Activated CD8-positive, alpha-beta T cell treated with anti-CD3 and anti-CD28 coated beads, Interleukin-2, amount 10 ng/mL, durations not matched to agents 7 days and 5 days (primary cell): ENCODE results near the gene FANCL. TPM values are rescaled to one million over a fixed set of nuclear protein-coding genes. Genes with fewer than 3 reads are reported as not detected.
"Not testable (repeated sequence)": the region's sequence is repeated elsewhere in the genome, so short reads cannot be mapped to it uniquely, and the experiment has no call there.

Experiments used
- ATAC-seq: fragments of 150-1000 bp; cut with Tn5 transposase; one replicate; pipeline ENCODE4 v1.10.0; 2021; ENCODE audit warnings: moderate library complexity
- CTCF ChIA-PET: fragments of 350-600 bp; sonication (Branson Sonifier 250); formaldehyde crosslinking; loops from one replicate; lab custom pipeline; 2021; ENCODE audit warnings: antibody characterized with exemption; lab: Charles Lee
- POLR2A ChIA-PET: fragments of 350-600 bp; sonication (Branson Sonifier 250); formaldehyde crosslinking; loops from one replicate; lab custom pipeline; 2021; ENCODE audit warnings: antibody characterized with exemption; lab: Charles Lee
- DNase-seq: peaks from one replicate; pipeline ENCODE4 v3.0.0-alpha.2; 2020
- H3K27ac Mint-ChIP-seq: one replicate; pipeline ENCODE4 v1.8.0; 2021; ENCODE audit warnings: mild to moderate bottlenecking, mixed read lengths
- H3K27me3 Mint-ChIP-seq: one replicate; pipeline ENCODE4 v1.8.0; 2021; ENCODE audit warnings: low read depth, mixed read lengths
- H3K36me3 Mint-ChIP-seq: one replicate; pipeline ENCODE4 v1.8.0; 2021; ENCODE audit warnings: low read depth, mixed read lengths
- H3K4me1 Mint-ChIP-seq: one replicate; pipeline ENCODE4 v1.8.0; 2021; ENCODE audit warnings: low read depth, mixed read lengths
- H3K4me3 Mint-ChIP-seq: one replicate; pipeline ENCODE4 v1.8.0; 2021; ENCODE audit warnings: mild to moderate bottlenecking, mixed read lengths
- H3K9me3 Mint-ChIP-seq: one replicate; pipeline ENCODE4 v1.8.0; 2022; ENCODE audit warnings: mixed read lengths; ENCODE audit not compliant: insufficient read depth
- total RNA-seq, 2 experiments: library from RNA; stranded (reverse); gene quantifications; one replicate each; pipeline ENCODE4 v1.2.3, GENCODE V29; 2021

FANCL gene
- total RNA-seq, 2 experiments from 2014 or later: 16.6 to 19.2 TPM

DNA sequence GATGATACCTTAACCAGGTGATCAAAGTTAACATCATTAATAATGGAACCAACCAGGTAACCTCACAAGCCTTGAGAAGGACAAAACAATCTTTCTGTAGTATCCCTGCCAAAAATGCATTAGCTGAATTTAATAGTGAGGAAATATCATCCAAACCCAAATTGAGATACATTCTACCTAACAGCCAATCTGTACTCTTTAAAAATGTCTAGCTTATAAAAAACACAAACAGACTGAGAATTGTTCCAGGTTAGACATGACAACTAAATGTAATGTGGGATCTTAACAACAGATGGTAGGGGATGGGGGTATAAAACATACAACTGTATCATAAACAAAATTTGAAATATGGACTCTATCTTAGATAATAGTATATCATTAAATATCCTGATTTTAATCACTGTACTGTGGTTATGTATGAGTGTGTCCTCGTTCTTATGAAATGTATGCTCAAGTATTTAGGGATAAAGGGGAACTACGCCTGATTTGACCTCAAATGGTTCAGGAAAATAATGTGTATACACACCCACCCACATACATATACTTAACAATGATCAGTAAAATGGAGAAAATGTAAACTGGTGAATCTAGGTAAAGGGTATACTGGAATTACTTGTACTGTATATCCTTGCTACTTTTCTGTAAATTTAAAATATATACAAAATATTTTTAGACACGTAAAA is 1.7 kb downstream of the FANCL start:
- Mint-ChIP-seq H3K36me3 (no peaks in the 10 kb centered on the region), H3K27ac (no peak overlapping the region), H3K4me1 (peaks cover 37% of the 10 kb centered on the region)

DNA sequence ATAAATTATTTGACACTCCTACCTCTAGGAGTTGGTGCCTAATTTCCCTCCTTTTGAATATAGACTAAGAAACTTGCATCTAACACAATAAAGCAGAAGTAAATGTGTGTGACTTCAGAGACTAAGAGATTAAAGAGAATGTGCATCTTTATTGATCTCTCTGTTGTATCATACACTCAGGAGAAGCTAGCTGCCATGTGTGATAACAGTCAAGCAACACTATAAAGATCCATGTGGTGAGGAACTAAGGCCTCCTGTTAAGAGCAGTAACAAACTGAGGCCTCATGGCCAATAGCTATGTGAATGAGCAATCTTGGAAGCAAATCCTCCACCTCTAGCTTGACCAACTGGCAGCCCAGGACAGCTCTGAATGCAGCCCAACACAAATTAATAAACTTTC is 3.4 kb downstream of the FANCL start:
- Mint-ChIP-seq H3K27me3 (no peaks in the 10 kb centered on the region), H3K36me3 (no peaks in the 10 kb centered on the region), H3K4me1 (peaks cover 37% of the 10 kb centered on the region), H3K27ac (no peak overlapping the region), H3K4me3 (no peak overlapping the region), H3K9me3 (no peaks in the 10 kb centered on the region)
- no peak for ATAC-seq
- no peak for DNase-seq
- POLR2A ChIA-PET: no interaction called here
- CTCF ChIA-PET: interaction anchor here (0.6 to 1.9 kb wide), 2 partner anchors 18 to 332 kb away, joined by 3 to 4 read pairs; no protein-coding TSS in a partner anchor

More for the DNA sequence above, 1.7 kb downstream of the FANCL start:
- ChIA-PET POLR2A (no interaction called here), CTCF (interaction anchor here (1.9 kb wide), 1 partner anchor 334 kb away, joined by 4 read pairs; no protein-coding TSS in a partner anchor)
- no peak for ATAC-seq
- Mint-ChIP-seq H3K4me3 (no peak overlapping the region), H3K27me3 (peaks cover 3% of the 10 kb centered on the region), H3K9me3 (no peaks in the 10 kb centered on the region)
- no peak for DNase-seq

DNA sequence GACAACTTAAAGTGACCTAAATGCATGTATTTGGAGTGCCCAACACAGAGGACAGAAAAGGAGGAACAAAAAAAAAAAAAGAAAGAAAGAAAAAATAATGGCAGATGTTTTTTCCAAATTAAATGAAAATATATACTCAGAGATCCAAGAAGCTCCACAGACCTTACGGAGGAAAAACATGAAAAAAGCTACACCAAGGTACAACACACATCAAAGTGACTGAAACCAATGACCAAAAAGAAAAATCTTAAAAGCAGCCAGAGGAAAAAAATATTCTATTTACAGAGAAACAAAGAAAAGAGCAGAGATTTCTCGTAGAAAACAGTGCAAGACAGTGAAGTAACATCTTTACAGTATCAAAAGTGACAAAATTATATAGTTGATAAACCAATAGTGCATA is 5.1 kb downstream of the FANCL start:
- peaks cover 32% of the 10 kb centered on the region for H3K4me1 Mint-ChIP-seq
- peaks cover 2% of the 10 kb centered on the region for H3K36me3 Mint-ChIP-seq
- ATAC-seq (no peak), DNase-seq (no peak)
- ChIA-PET POLR2A (no interaction called here), CTCF (no interaction called here)
- no peak overlapping the region for H3K4me3 Mint-ChIP-seq
- H3K27me3 Mint-ChIP-seq: no peaks in the 10 kb centered on the region
- H3K27ac Mint-ChIP-seq: no peak overlapping the region
- no peaks in the 10 kb centered on the region for H3K9me3 Mint-ChIP-seq

DNA sequence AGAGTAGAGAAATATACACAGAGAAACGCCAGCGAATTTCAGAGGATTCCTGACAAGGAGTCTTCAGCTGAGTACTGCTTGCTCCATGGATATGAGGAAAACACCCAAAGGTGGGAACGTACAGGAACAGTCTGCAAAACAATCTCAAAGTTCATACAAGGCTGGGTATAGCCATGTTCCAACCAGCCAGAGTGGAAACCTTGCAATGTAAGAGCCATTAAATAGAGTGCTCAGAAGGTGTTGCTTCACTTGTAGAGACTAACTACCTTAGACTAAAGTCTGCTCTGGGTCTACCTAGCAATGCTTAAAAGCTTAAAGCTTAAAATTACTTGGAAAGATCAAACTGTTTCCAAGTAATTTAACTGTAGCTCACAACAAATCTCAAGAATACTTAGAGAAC is 6.0 kb downstream of the FANCL start:
- DNase-seq: no peak
- ChIA-PET POLR2A (no interaction called here), CTCF (no interaction called here)
- Mint-ChIP-seq H3K36me3 (peaks cover 5% of the 10 kb centered on the region), H3K27ac (no peak overlapping the region), H3K27me3 (no peaks in the 10 kb centered on the region), H3K9me3 (no peaks in the 10 kb centered on the region), H3K4me3 (no peak overlapping the region), H3K4me1 (peaks cover 26% of the 10 kb centered on the region)
- ATAC-seq: no peak

DNA sequence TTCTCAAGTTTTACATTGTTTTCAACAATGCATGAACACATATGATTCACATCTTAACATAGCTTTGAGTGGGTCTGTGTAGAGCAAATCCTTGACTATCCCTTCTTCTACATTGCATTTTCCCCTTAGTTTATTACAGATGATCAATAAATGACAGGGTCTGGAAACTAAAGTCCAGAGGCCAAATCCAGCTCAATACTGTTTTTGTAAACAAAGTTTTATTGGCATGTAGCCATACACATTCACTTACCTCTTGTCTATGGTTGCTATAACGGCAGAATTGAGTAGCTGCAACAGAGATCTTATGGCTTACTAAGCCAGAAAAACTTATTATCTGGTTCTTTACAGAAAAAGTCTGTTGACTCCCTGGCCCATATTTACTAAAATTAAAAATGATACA is 12.8 kb downstream of the FANCL start:
- ChIA-PET POLR2A (no interaction called here), CTCF (no interaction called here)
- Mint-ChIP-seq H3K27ac (no peak overlapping the region), H3K4me1 (no peaks in the 10 kb centered on the region), H3K36me3 (peaks cover 25% of the 10 kb centered on the region), H3K4me3 (no peak overlapping the region), H3K9me3 (no peaks in the 10 kb centered on the region), H3K27me3 (no peaks in the 10 kb centered on the region)
- no peak for ATAC-seq
- no peak for DNase-seq

DNA sequence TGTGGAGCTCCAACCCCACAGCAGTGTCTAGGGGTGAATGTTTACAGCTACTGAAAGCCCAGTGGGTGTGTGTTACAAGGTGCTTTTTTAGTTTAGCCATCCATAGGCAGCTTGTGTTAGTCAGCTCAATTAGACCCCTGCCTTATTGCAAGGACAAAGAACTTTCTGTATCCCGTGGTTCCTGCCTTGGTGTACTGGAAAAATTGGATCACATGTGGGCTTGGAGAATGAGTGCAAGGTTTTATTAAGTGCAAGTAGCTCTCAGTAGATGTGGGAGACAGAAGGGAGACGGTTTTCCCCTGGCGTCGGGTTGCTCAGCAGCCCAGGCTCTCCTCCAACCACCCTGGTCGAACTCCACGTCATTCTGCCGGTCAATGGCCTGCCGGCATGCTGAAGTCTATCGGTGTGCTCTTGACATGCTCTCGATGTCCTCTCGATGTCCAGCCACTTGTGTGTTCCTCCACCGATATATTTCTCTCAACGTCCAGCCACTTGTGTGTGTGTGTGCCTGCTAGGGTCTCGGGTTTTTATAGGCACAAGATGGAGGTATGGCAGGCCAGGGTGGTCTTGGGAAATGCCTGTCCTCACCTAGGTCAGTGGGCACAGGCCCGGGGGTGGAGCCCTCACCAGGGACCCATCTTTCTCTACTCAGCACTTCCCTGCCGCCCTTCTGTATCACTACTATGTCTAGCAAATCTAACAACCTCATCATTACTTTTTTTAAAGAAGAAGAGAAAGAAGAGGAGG is 13.8 kb downstream of the FANCL start:
- Mint-ChIP-seq H3K9me3 (no peaks in the 10 kb centered on the region), H3K4me3 (no peak overlapping the region), H3K27ac (no peak overlapping the region), H3K27me3 (no peaks in the 10 kb centered on the region), H3K4me1 (no peaks in the 10 kb centered on the region), H3K36me3 (peaks cover 25% of the 10 kb centered on the region)
- ChIA-PET CTCF (no interaction called here), POLR2A (no interaction called here)
- ATAC-seq (no peak), DNase-seq (no peak)

DNA sequence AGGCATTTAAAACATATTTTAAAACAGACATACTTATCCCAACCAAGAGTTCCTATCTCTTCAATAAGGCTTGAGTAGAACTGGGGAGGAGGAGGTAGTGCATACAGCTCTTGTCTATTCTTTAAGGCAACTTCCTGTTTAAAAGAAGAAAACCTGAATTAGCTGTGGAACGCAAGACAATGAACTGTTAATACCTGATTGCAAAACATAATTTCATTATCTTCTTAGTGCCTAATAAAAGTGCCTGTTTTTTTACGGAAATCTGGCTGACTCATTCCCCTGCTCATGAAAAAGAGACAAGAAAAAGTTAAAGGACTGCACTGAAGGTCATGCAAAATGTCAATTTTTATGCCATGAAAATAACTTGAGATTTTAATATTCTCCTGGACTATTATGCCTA is 19.2 kb downstream of the FANCL start:
- ATAC-seq (no peak), DNase-seq (no peak)
- CTCF ChIA-PET: no interaction called here
- no peaks in the 10 kb centered on the region for H3K27me3 Mint-ChIP-seq
- peaks cover 23% of the 10 kb centered on the region for H3K36me3 Mint-ChIP-seq
- POLR2A ChIA-PET: no interaction called here
- no peak overlapping the region for H3K27ac Mint-ChIP-seq
- H3K4me1 Mint-ChIP-seq: no peaks in the 10 kb centered on the region
- H3K9me3 Mint-ChIP-seq: no peaks in the 10 kb centered on the region
- H3K4me3 Mint-ChIP-seq: no peak overlapping the region

DNA sequence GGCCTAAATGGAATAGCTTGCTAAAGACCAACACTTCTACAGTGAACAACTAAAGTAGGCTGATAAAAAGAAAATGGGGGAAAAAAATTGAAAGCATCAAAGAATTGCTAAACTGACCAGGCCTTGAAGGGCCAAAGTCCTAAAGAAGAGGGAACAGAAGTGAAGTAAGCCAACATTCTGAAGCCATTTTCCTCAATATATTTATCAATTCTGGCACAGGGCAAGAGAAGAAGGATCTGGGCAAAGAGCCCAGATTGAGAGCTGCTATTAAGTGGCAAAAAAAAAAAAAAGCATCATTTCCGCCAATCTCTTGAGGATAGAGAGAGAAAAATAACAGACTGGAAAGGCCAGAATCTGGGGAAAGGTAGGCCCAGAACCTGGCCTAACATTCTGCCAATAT is 25.7 kb downstream of the FANCL start:
- peaks cover 62% of the 10 kb centered on the region for H3K36me3 Mint-ChIP-seq
- peaks cover 21% of the 10 kb centered on the region for H3K9me3 Mint-ChIP-seq

DNA sequence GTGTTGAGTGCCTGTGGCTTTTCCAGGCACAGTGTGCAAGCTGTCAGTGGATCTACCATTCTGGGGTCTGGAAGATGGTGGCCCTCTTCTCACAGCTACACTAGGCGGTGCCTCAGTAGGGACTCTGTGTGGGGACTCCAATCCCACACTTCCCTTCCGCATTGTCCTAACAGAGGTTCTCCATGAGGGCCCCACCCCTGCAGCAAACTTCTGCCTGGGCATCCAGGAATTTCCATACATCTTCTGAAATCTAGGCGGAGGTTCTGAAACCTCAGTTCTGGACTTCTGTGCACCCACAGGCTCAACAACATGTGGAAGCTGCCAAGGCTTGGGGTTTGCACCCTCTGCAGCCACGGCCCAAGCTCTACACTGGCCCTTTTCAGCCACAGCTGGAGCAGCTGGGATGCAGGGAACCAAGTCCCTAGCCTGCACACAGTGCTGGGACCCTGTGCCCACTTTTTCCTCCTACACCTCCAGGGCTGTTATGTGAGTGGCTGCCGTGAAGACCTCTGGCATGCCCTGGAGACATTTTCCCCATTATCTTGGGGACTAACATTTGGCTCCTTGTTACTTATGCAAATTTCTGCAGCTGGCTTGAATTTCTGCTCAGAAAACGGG is 30.1 kb downstream of the FANCL start:
- H3K4me3 Mint-ChIP-seq, H3K4me1 Mint-ChIP-seq, H3K27ac Mint-ChIP-seq, H3K27me3 Mint-ChIP-seq, CTCF ChIA-PET, ATAC-seq, POLR2A ChIA-PET, DNase-seq: not testable (repeated sequence)
- peaks cover 53% of the 10 kb centered on the region for H3K36me3 Mint-ChIP-seq
- H3K9me3 Mint-ChIP-seq: peaks cover 22% of the 10 kb centered on the region

More for the DNA sequence above, 25.7 kb downstream of the FANCL start:
- ChIA-PET POLR2A (no interaction called here), CTCF (no interaction called here)
- H3K27me3 Mint-ChIP-seq: no peaks in the 10 kb centered on the region
- no peak overlapping the region for H3K4me3 Mint-ChIP-seq
- ATAC-seq (no peak), DNase-seq (no peak)
- no peaks in the 10 kb centered on the region for H3K4me1 Mint-ChIP-seq
- H3K27ac Mint-ChIP-seq: no peak overlapping the region

DNA sequence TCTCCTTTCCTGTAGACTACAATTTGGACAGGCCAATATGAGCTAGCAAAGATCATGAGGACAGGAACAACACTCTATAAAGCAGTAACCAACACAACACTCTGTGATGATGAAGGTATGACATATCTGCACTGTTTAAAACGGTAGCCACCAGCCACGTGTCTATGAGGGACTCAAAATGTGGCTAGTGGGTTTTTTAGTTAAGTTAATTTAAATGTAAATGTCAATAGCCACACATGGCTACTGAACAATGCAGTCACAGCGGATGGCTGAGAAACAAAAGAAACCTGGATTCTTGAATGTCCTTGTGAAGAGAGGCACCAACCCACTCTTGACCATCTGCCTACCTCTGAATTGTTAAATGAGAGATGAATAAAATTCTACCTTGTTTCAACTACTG is 33.9 kb downstream of the FANCL start:
- no peak overlapping the region for H3K27ac Mint-ChIP-seq
- ChIA-PET POLR2A (no interaction called here), CTCF (no interaction called here)
- peaks cover 29% of the 10 kb centered on the region for H3K36me3 Mint-ChIP-seq
- no peak for DNase-seq
- no peaks in the 10 kb centered on the region for H3K4me1 Mint-ChIP-seq
- H3K4me3 Mint-ChIP-seq: no peak overlapping the region
- no peak for ATAC-seq
- H3K27me3 Mint-ChIP-seq: no peaks in the 10 kb centered on the region
- peaks cover 18% of the 10 kb centered on the region for H3K9me3 Mint-ChIP-seq

DNA sequence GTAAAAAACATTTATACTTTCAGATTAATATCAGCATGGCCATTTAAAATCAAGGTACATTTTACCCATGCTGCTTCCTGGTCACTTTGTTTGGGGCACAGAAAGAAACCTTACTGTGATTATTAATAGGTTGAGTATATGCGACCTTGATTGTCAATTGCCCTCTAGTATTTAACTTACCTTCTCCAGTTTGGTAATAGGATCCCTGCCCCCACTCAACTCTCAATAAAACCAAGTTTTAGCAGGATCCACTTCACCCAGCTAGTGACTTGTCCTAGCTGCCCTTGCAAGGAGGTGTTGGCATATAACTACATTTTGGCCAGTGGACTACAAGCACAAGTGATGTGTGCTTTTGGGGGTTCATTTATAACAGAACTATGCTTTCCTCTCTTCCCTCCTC is 34.3 kb downstream of the FANCL start:
- DNase-seq (no peak), ATAC-seq (no peak)
- Mint-ChIP-seq H3K9me3 (peaks cover 14% of the 10 kb centered on the region), H3K27ac (no peak overlapping the region), H3K36me3 (peaks cover 26% of the 10 kb centered on the region), H3K4me1 (no peaks in the 10 kb centered on the region), H3K27me3 (no peaks in the 10 kb centered on the region), H3K4me3 (no peak overlapping the region)
- POLR2A ChIA-PET: no interaction called here
- CTCF ChIA-PET: no interaction called here
